Upper lobe of left lung (tissue), 4 donors: Measurements from ENCODE around the gene IER3.

Experiments used
- EP300 ChIP-seq, 4 donors: sonication (generic); formaldehyde crosslinking; IDR thresholded peaks; one replicate each; pipeline ENCODE4 v1.5.1; 2017; ENCODE audit warnings: antibody characterized with exemption in 4 of 4, control low read depth in 2 of 4
- POLR2A ChIP-seq, 4 donors: fragments of 450-650 bp; IDR thresholded peaks; one replicate each; pipeline ENCODE4 v1.5.1; 2016 to 2017; ENCODE audit warnings: antibody characterized with exemption in 4 of 4, mild to moderate bottlenecking in 2 of 4
- POLR2AphosphoS5 ChIP-seq, 2 donors: sonication (generic); formaldehyde crosslinking; IDR thresholded peaks; one replicate each; pipeline ENCODE4 v1.5.1; 2017; ENCODE audit warnings: antibody characterized with exemption in 2 of 2
- TF ChIP-seq, protein P1 (sequence below), 6 experiments: fragments of 450-650 bp in 4 of 6; fragments of 200-600 bp in 2 of 6; sonication (generic) in 2 of 6; IDR thresholded peaks; one replicate each; pipeline ENCODE4 v1.5.1; 2016 to 2019; ENCODE audit warnings: antibody characterized with exemption in 6 of 6

DNA sequence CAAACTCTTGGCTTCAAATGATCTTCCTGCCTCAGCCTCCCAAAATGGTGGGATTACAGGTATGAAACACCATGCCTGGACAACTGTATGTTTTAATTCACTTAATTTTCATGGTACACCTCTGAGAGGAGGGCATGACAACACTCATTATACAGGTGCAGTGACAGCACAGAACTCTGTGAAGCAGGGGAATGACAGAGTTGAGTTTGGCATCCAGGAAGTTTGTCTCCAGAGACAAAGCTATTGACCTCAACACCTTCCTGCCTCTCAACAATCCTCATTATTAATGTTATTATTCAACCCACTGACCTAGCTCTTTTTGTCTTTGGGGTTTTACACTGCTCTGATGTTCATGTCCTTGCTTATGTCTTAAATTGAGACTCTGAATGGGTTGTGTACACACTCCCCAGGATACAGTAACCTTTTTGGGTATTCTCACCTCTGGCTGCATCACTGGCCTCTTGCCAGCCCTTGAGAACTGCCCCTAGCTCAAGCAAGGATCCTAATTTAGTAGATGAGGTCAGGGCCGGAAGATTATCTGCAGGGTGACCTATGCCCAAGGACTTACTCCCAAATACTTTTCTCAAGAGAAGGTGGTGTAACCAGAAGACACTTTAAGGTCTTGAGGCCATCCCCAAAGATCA, 13.0 kb upstream of the IER3 start:
- TF ChIP-seq, protein P1, sequence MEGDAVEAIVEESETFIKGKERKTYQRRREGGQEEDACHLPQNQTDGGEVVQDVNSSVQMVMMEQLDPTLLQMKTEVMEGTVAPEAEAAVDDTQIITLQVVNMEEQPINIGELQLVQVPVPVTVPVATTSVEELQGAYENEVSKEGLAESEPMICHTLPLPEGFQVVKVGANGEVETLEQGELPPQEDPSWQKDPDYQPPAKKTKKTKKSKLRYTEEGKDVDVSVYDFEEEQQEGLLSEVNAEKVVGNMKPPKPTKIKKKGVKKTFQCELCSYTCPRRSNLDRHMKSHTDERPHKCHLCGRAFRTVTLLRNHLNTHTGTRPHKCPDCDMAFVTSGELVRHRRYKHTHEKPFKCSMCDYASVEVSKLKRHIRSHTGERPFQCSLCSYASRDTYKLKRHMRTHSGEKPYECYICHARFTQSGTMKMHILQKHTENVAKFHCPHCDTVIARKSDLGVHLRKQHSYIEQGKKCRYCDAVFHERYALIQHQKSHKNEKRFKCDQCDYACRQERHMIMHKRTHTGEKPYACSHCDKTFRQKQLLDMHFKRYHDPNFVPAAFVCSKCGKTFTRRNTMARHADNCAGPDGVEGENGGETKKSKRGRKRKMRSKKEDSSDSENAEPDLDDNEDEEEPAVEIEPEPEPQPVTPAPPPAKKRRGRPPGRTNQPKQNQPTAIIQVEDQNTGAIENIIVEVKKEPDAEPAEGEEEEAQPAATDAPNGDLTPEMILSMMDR (IDR thresholded peaks at IDR 0.05), result no peak
- TF ChIP-seq POLR2AphosphoS5 (IDR thresholded peaks at IDR 0.05) (no peak), EP300 (IDR thresholded peaks at IDR 0.05) (no peak), POLR2A (IDR thresholded peaks at IDR 0.05) (no peak)
